Common myeloid progenitor, CD34-positive (primary cell): ENCODE measurements around the gene GAA.

Experiments used
- CTCF ChIA-PET: fragments of 350-600 bp; sonication (Branson Sonifier 250); formaldehyde crosslinking; loops from one replicate; lab custom pipeline; 2021; ENCODE audit warnings: antibody characterized with exemption; lab: Charles Lee
- POLR2A ChIA-PET: fragments of 350-600 bp; sonication (Branson Sonifier 250); formaldehyde crosslinking; loops from one replicate; lab custom pipeline; 2021; ENCODE audit warnings: antibody characterized with exemption; lab: Charles Lee
- DNase-seq, 3 donors: peaks; one replicate each; pipeline versions ENCODE4 v3.0.0 to v3.0.0-alpha.2; 2013
- H3K27ac ChIP-seq, 2 experiments: 1 replicate in 1 of 2; 2 replicates in 1 of 2; pipeline ENCODE4 v1.7.0; 2013; ENCODE audit warnings: inconsistent platforms in 2 of 2, low read length in 2 of 2, mild to moderate bottlenecking in 2 of 2, low read depth in 1 of 2, moderate library complexity in 1 of 2; ENCODE audit not compliant: severe bottlenecking in 2 of 2, insufficient read depth in 1 of 2, poor library complexity in 1 of 2
- H3K27me3 ChIP-seq, 5 experiments: replicated peaks in 2 of 5; 1 replicate in 3 of 5; 2 replicates in 2 of 5; pipeline versions ENCODE4 v1.6.1 to v1.7.0; 2013; ENCODE audit warnings: low read length in 4 of 5, mild to moderate bottlenecking in 2 of 5, moderate library complexity in 2 of 5, inconsistent platforms in 1 of 5; ENCODE audit not compliant: insufficient read depth in 5 of 5, control insufficient read depth in 4 of 5
- H3K36me3 ChIP-seq, 4 experiments: 1 replicate in 2 of 4; 2 replicates in 2 of 4; pipeline versions ENCODE4 v1.6.1 to v1.7.0; 2013; ENCODE audit warnings: low read length in 3 of 4, control low read depth in 1 of 4, mild to moderate bottlenecking in 1 of 4; ENCODE audit not compliant: control insufficient read depth in 4 of 4, insufficient read depth in 4 of 4
- H3K4me1 ChIP-seq, 4 experiments: 1 replicate in 3 of 4; 2 replicates in 1 of 4; pipeline versions ENCODE4 v1.6.1 to v1.7.1; 2013; ENCODE audit warnings: low read length in 3 of 4, mild to moderate bottlenecking in 3 of 4, control low read depth in 1 of 4, inconsistent platforms in 1 of 4, moderate library complexity in 1 of 4; ENCODE audit not compliant: control insufficient read depth in 4 of 4, insufficient read depth in 4 of 4; ENCODE audit errors: control extremely low read depth in 1 of 4
- H3K4me3 ChIP-seq, 7 experiments: 1 replicate in 4 of 7; 2 replicates in 3 of 7; pipeline versions ENCODE4 v1.5.1 to v1.7.0; 2013; ENCODE audit warnings: mild to moderate bottlenecking in 7 of 7, low read length in 6 of 7, moderate library complexity in 6 of 7, inconsistent platforms in 2 of 7, low read depth in 2 of 7, control low read depth in 1 of 7; ENCODE audit not compliant: insufficient read depth in 4 of 7, control insufficient read depth in 1 of 7; ENCODE audit errors: extremely low read depth in 1 of 7
- H3K9me3 ChIP-seq, 5 experiments: 1 replicate in 4 of 5; 2 replicates in 1 of 5; pipeline versions ENCODE4 v1.6.1 to v1.7.1; 2013; ENCODE audit warnings: low read length in 4 of 5, mild to moderate bottlenecking in 2 of 5, inconsistent platforms in 1 of 5, low read depth in 1 of 5, moderate library complexity in 1 of 5; ENCODE audit not compliant: control insufficient read depth in 4 of 5, insufficient read depth in 2 of 5; ENCODE audit errors: control extremely low read depth in 1 of 5
- WGBS: methylation state at CpG from one replicate; pipeline ENCODE4 v1.1.5; 2013; ENCODE audit not compliant: insufficient coverage; 5-methylcytosine and 5-hydroxymethylcytosine counted together

The GAA gene

DNA sequence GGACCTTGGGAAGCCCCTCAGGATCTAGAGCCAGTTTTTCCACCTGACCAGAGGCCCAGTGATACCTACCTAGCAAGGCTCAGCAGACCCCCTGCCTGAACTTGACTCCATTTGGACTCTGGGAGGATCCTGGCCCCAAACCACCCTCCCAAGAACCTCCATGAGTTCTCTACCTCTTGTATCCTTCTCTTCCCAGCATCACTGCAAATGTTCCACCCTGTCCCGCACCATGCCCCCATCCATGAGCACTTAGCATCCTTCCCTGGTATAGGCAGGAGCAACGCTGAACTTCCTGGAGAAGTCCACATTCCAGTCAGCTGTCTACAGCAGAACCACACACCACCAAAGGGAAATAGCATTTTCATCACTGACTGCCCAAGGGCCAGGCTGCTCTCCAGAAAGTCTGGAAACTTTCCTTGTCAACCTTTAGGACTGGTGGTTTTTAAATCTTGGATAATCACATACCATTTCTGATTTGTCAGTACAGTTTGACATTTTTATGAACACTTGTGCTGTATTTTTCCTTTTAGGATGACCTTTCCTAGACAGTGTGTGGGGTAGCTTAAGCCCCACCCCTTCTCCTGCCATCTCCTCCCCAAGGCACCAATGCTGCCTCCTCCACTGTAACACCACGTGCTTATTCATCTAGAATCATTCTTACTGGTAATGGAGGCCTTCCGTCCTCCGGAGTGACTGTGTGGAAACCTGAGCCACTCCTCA is 31.7 kb downstream of the GAA start:
- H3K27ac ChIP-seq, result peak overlapping the region in 1 of 2 experiments; percentile 14
- no peaks in the 10 kb centered on the region for H3K9me3 ChIP-seq
- H3K4me1 ChIP-seq, result no peaks in the 10 kb centered on the region
- WGBS, result 93% methylated on average over 5 of the region's 5 CpGs
- peaks cover 0 to 4% (median 0%) of the 10 kb centered on the region in 5 experiments for H3K27me3 ChIP-seq
- H3K4me3 ChIP-seq, result no peak overlapping the region
- peaks cover 15 to 50% (median 39%) of the 10 kb centered on the region in 4 experiments for H3K36me3 ChIP-seq
- CTCF ChIA-PET, result interaction anchor here (0.8 kb wide), 1 partner anchor 32 kb away, joined by 4 read pairs; the partner anchor contains the start of gene GAA
- DNase-seq, result no peak
- POLR2A ChIA-PET, result no interaction called here

GRCh38 chr17:80133626-80133970 is 32.2 kb downstream of the GAA start:
- H3K27ac ChIP-seq, result no peak overlapping the region
- CTCF ChIA-PET, result interaction anchor here (0.6 to 0.8 kb wide), 2 partner anchors 32 to 64 kb away, joined by 3 to 4 read pairs; partner anchors contain the start of gene GAA
- H3K27me3 ChIP-seq, result peaks cover 0 to 4% (median 0%) of the 10 kb centered on the region in 5 experiments
- DNase-seq, result no peak
- H3K36me3 ChIP-seq, result peaks cover 19 to 55% (median 43%) of the 10 kb centered on the region in 4 experiments
- H3K4me3 ChIP-seq, result no peak overlapping the region
- H3K9me3 ChIP-seq, result no peaks in the 10 kb centered on the region
- whole genome bisulfite sequencing, result 96% methylated on average over 5 of the region's 6 CpGs
- H3K4me1 ChIP-seq, result no peaks in the 10 kb centered on the region
- POLR2A ChIA-PET, result no interaction called here

DNA sequence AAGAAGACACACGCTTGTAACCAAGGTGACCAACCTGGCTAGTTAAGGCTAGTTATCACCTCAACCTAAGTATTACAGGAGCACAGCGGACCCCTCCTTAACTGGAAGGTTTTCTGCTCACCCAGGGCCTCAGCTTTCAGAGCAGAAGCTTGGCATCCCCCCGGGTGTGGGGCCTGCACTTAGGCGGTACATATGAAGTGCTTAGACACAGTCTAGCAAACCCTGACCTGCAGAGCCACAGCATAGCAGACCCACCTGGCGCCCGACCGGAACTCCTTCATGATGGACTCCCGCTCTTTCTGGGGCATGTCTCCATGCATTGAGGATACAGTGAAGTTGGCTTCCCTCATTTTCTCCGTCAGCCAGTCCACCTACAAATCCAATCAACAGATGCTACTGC is 35.8 kb downstream of the GAA start:
- Histone ChIP-seq H3K36me3 (peaks cover 34 to 88% (median 64%) of the 10 kb centered on the region in 4 experiments), H3K27me3 (no peaks in the 10 kb centered on the region), H3K4me3 (no peak overlapping the region), H3K4me1 (no peaks in the 10 kb centered on the region), H3K27ac (no peak overlapping the region), H3K9me3 (no peaks in the 10 kb centered on the region)
- POLR2A ChIA-PET, result no interaction called here
- CTCF ChIA-PET, result no interaction called here
- no peak for DNase-seq
- 98% methylated on average over 9 of the region's 9 CpGs for WGBS

- POLR2A ChIA-PET, result no interaction called here
- 97% methylated on average over 12 of the region's 18 CpGs for WGBS
- CTCF ChIA-PET, result no interaction called here
- Histone ChIP-seq H3K4me1 (no peaks in the 10 kb centered on the region), H3K9me3 (no peaks in the 10 kb centered on the region), H3K27me3 (no peaks in the 10 kb centered on the region), H3K27ac (no peak overlapping the region), H3K36me3 (peaks cover 33 to 92% (median 69%) of the 10 kb centered on the region in 4 experiments), H3K4me3 (no peak overlapping the region)
- no peak for DNase-seq
These were observed 37.6 kb downstream of the GAA start for GRCh38 chr17:80138856-80139426.

- H3K27me3 ChIP-seq, result no peaks in the 10 kb centered on the region
- CTCF ChIA-PET, result no interaction called here
- H3K4me3 ChIP-seq, result no peak overlapping the region
- peaks cover 30 to 79% (median 55%) of the 10 kb centered on the region in 4 experiments for H3K36me3 ChIP-seq
- 100% methylated on average over 4 of the region's 7 CpGs for WGBS
- POLR2A ChIA-PET, result no interaction called here
- H3K4me1 ChIP-seq, result peaks cover 9 to 20% (median 15%) of the 10 kb centered on the region in 4 experiments
- no peak for DNase-seq
- H3K9me3 ChIP-seq, result no peaks in the 10 kb centered on the region
- H3K27ac ChIP-seq, result no peak overlapping the region
These were observed 40.2 kb downstream of the GAA start for GRCh38 chr17:80141463-80142165.

GRCh38 chr17:80142929-80143328 is 41.5 kb downstream of the GAA start:
- Histone ChIP-seq H3K9me3 (no peaks in the 10 kb centered on the region), H3K4me1 (peaks cover 9 to 21% (median 17%) of the 10 kb centered on the region in 4 experiments), H3K27me3 (no peaks in the 10 kb centered on the region), H3K36me3 (peaks cover 23 to 66% (median 43%) of the 10 kb centered on the region in 4 experiments), H3K27ac (no peak overlapping the region), H3K4me3 (no peak overlapping the region)
- ChIA-PET CTCF (interaction anchor here (2.0 kb wide), 1 partner anchor 41 kb away, joined by 5 read pairs; the partner anchor contains the start of gene GAA), POLR2A (no interaction called here)
- WGBS, result 100% methylated on average over 2 of the region's 6 CpGs
- DNase-seq, result no peak
